A549 treated with DMSO at 1 μM for 4 hours (cell line): ENCODE data around the gene ACOXL. TPM values are rescaled to one million over a fixed set of nuclear protein-coding genes. Genes with fewer than 3 reads are reported as not detected.

Source experiments
- total RNA-seq: library from RNA; stranded (reverse); fragments of 200-300 nt; extraction: Qiagen RNA extraction; gene quantifications from 5 replicates; pipeline ENCODE4 v1.2.3, GENCODE V29; 2022; ENCODE audit warnings: low read depth

Gene ACOXL
- not detected in 5 replicates for total RNA-seq

DNA sequence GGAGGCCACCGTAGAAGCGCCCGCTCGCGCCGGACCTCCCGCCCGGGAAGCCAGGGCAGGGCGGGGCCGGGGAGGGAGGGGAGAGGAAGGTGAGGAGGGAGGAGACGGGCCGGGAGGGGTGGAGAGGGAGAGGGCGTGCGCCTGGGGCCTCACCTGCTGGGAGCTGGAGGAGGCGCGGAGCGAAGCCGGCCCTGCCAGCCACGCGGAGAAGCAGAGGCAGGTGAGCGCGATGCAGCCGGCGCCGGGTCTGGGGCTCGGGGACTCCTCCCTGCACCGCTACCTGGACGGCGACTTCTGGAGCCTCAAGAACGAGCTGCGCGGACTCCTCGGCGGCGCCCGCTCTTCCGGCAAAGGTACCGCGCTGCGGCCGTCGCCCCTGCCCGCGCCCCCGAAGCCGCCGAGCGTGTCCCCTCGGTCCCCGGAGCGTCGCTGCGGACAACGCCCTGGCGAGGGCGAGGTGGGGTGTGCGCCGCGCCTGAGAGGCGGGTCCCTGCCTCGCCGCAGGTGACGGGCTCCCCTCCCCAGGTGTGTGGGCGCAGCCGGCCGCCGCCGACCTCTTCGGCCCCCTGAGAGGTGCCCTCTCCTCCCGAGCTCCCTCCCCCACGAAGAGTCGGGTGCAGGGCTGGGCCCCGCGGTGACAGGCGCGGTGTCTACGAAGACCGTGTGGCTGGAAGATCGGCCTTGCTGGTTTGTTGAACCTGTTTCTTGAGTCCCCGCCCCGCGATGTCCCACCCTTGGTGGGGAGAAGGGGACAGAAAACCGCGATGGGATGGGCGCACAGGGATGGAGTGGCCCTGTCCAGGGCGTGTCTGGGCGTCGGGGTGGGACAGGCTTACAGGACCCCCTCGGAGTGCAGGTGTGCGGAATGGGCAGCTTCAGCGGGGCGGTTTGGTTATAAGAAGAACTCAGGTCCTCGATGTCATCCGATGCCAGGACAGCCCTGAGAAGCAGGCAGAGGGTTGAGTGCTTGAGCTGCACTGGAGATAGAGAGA is at the start of gene ACOXL:
Gene ACOXL, plus strand, starts transcription at position 152 of the 992 bp plus-strand sequence. CDS start 35,817 bp downstream, outside the sequence.

DNA sequence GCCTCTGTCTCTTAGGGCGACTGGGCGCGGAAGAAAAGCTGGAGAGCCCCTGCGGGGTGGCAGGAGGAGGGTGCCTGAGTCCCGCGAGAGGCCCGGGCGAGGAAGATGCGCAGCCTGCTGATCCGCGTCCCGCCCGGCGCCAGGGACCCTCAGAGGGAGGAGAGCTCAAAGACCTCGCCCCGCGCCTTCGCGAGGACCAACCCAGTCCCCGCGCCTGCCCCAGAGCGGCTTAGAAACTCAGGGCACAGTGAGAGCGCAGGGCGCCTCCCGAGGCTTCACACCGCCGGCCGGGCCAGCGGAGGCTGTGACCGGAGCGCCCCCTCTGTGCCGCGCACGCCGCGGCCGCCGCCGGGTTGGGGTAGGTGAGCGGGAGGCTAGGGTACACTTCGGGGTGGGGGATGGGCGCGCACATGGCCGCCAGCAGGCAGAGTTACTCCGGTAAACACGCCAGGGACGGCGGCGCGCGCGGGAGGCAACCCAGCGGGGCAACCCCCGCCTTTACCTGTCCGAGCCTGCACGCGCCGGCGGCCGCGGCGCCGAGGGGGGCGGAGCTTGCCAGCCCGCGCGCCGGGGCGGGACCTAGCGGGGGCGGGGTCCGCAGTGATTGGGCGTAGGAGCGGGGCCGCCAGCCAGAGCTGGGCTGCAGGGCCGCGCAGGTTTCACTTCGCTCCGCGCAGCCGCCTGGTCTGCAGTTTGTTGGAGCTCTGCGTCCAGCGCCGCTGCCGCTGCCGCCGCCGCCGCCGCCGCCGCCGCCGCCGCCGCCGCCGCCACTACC is 388.1 kb downstream of the ACOXL start, which contains the start of gene BCL2L11:
Gene BCL2L11, plus strand, starts transcription at position 662 of the 775 bp plus-strand sequence. CDS start 2,832 bp downstream, outside the sequence.

Other genes starting within 250 kb of the ACOXL start
- gene RGPD6, start 155.4 kb upstream of the ACOXL start, total RNA-seq, result 7.4 to 14.8 TPM (median 11.0 TPM) in 5 replicates
- 40.2 to 51.4 TPM (median 49.8 TPM) in 5 replicates for gene BUB1, start 54.5 kb upstream of the ACOXL start, total RNA-seq